HG02885 (cell line): ENCODE measurements around the gene TTC21B.

Experiments
- ATAC-seq: cut with Tn5 transposase; IDR thresholded peaks from one replicate; pipeline ENCODE4 v1.9.1; 2021; ENCODE audit warnings: mild to moderate bottlenecking; ENCODE audit not compliant: unreplicated experiment, poor library complexity

Gene TTC21B

GRCh38 chr2:165843351-165843750 is 110.2 kb downstream of the TTC21B start:
- ATAC-seq, result no peak

GRCh38 chr2:165840333-165840958 is 113.1 kb downstream of the TTC21B start:
- no peak for ATAC-seq

DNA sequence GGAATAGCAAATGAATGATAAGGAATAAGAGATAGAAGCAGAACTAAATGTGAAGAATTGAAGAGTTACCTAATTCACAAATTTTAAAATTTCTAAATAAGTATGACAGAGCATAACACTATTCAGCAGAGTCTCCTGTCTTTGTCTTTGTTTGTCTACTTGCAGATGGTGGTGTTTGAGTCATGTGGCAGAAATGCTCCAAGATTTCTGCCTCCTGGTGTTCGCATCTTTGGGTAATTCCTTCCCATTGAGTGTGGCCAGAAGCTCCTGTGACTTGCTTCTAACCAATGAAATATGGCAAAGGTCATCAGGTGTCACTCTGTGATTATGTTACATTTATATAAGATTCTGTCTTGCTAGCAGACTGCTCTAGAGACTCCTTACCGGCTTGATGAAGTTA is 114.0 kb downstream of the TTC21B start:
- no peak for ATAC-seq

GRCh38 chr2:165837122-165837521 is 116.5 kb downstream of the TTC21B start:
- ATAC-seq, result no peak

GRCh38 chr2:165835363-165835762 is 118.2 kb downstream of the TTC21B start:
- no peak for ATAC-seq

DNA sequence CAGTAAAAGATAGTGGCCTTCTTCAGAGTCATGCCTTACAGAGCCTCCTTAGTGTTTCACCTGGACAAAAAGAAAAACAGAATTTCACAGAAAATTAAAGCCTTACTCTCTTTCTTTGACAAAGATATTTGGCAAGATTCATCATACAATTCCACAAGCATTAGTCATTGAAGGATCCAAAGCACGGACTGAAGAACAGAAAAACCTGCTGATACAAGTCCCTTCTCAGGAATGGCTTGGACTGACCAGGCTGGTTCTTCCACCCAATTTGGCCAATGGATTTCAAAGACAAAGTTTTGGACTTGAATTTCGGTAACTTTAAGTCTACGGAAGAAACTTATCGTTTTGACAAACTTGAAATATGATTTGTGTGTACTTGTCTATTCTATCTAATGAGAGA is 120.4 kb downstream of the TTC21B start:
- no peak for ATAC-seq

DNA sequence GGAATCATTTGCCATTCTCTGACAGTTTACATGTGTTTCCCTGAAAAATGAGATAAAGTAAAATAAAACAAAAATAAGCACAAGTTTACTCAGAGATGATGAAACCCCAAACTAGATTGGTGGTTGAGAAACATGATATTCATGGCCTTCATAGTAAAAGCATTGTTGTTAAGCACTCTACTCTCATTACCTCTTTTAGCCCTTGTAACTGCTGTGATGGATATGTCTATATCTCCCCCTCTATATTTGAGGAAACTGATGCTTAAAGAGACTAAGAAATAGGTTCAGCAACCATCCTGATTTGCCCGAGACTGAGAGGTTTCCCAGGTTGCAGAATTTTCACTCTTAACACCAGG is 125.7 kb downstream of the TTC21B start:
- ATAC-seq, result no peak

GRCh38 chr2:165827016-165827920 is 126.3 kb downstream of the TTC21B start:
- ATAC-seq, result peak; percentile 67

GRCh38 chr2:165825041-165825440 is 128.5 kb downstream of the TTC21B start:
- no peak for ATAC-seq
